T-cell (primary cell): Measurements from ENCODE around the gene DLX4. TPM values are rescaled to one million over a fixed set of nuclear protein-coding genes. Genes with fewer than 3 reads are reported as not detected.
A peak's percentile ranks its signal among the peaks of the same experiment; 100 is the strongest.

Source experiments
- ATAC-seq, 4 experiments: fragments of 200-7000 bp in 3 of 4; fragments of 150-1000 bp in 1 of 4; cut with Tn5 transposase; replicated peaks in 1 of 4; 1 replicate in 3 of 4; 2 replicates in 1 of 4; pipeline ENCODE4 v1.10.0; 2021; ENCODE audit warnings: moderate library complexity in 3 of 4, mild to moderate bottlenecking in 2 of 4, moderate number of reproducible peaks in 1 of 4
- CTCF ChIA-PET, 2 donors: fragments of 300-600 bp; sonication (Branson Sonifier 250); formaldehyde crosslinking; loops; one replicate each; lab custom pipeline; 2022; ENCODE audit warnings: antibody characterized with exemption in 2 of 2; lab: Charles Lee
- POLR2A ChIA-PET, 2 donors: fragments of 300-600 bp; sonication (Branson Sonifier 250); formaldehyde crosslinking; loops; one replicate each; lab custom pipeline; 2022; ENCODE audit warnings: antibody characterized with exemption in 2 of 2; lab: Charles Lee
- DNase-seq, 35 experiments: peaks; one replicate each; pipeline versions ENCODE4 v3.0.0 to v3.0.0-alpha.2; 2013 to 2023
- H3K27ac ChIP-seq: one replicate; pipeline ENCODE4 v1.5.1; 2013; ENCODE audit warnings: low read length
- H3K27me3 ChIP-seq, 2 experiments: replicated peaks in 1 of 2; 1 replicate in 1 of 2; 2 replicates in 1 of 2; pipeline versions ENCODE4 v1.6.1 to v1.7.0; 2013; ENCODE audit warnings: low read length in 1 of 2, mixed read lengths in 1 of 2; ENCODE audit not compliant: control insufficient read depth in 2 of 2, insufficient read depth in 2 of 2; ENCODE audit errors: extremely low read depth in 1 of 2
- H3K36me3 ChIP-seq, 2 donors: 1 replicate in 1 of 2; 2 replicates in 1 of 2; pipeline versions ENCODE4 v1.6.1 to v1.7.0; 2013; ENCODE audit warnings: low read length in 1 of 2; ENCODE audit not compliant: control insufficient read depth in 2 of 2, insufficient read depth in 1 of 2; ENCODE audit errors: extremely low read depth in 1 of 2
- H3K4me1 ChIP-seq, 2 experiments: 1 replicate in 1 of 2; 2 replicates in 1 of 2; pipeline versions ENCODE4 v1.6.1 to v1.7.0; 2013; ENCODE audit warnings: low read length in 2 of 2, mixed read lengths in 1 of 2; ENCODE audit not compliant: insufficient read depth in 2 of 2, control insufficient read depth in 1 of 2; ENCODE audit errors: extremely low read depth in 1 of 2
- H3K4me3 ChIP-seq, 2 donors: 1 replicate in 1 of 2; 2 replicates in 1 of 2; pipeline versions ENCODE4 v1.5.1 to v1.7.0; 2013; ENCODE audit warnings: mild to moderate bottlenecking in 2 of 2, low read length in 1 of 2, moderate library complexity in 1 of 2; ENCODE audit not compliant: control insufficient read depth in 1 of 2; ENCODE audit errors: extremely low read depth in 1 of 2
- H3K9me3 ChIP-seq: 2 replicates; pipeline ENCODE4 v1.7.0; 2013
- H3K27ac Mint-ChIP-seq, 2 donors: one replicate each; pipeline ENCODE4 v1.8.0; 2020 to 2021; ENCODE audit warnings: mild to moderate bottlenecking in 2 of 2, mixed read lengths in 2 of 2
- H3K27me3 Mint-ChIP-seq, 2 donors: one replicate each; pipeline ENCODE4 v1.8.0; 2021 to 2022; ENCODE audit warnings: mixed read lengths in 2 of 2
- H3K36me3 Mint-ChIP-seq: one replicate; pipeline ENCODE4 v1.8.0; 2021; ENCODE audit warnings: mixed read lengths
- H3K4me1 Mint-ChIP-seq, 3 donors: one replicate each; pipeline ENCODE4 v1.8.0; 2020 to 2022; ENCODE audit warnings: mixed read lengths in 3 of 3, mild to moderate bottlenecking in 1 of 3
- H3K4me3 Mint-ChIP-seq, 3 donors: one replicate each; pipeline ENCODE4 v1.8.0; 2020 to 2022; ENCODE audit warnings: mild to moderate bottlenecking in 3 of 3, mixed read lengths in 3 of 3, moderate library complexity in 3 of 3
- H3K9me3 Mint-ChIP-seq, 3 donors: one replicate each; pipeline ENCODE4 v1.8.0; 2020 to 2022; ENCODE audit warnings: mixed read lengths in 3 of 3
- WGBS: methylation state at CpG from one replicate; pipeline ENCODE4 v1.1.5; 2013; ENCODE audit warnings: missing lambda C conversion rate; ENCODE audit not compliant: insufficient coverage; 5-methylcytosine and 5-hydroxymethylcytosine counted together
- total RNA-seq, 35 experiments: library from RNA in 6 of 35; stranded (reverse) in 6 of 35; fragments of 120-200 nt in 1 of 35; gene quantifications; one replicate each; pipeline versions ENCODE4 v1.2.1 to v1.2.4 and lab custom pipeline; 2013 to 2026

Gene DLX4
- total RNA-seq, 5 donors from 2014 or later (not counting 1 experiment from before 2014, with no cell fraction given) = 0.30 to 1.2 (median 0.79) TPM

- no peak overlapping the region for H3K4me3 Mint-ChIP-seq
- DNase-seq = no peak
Measured at GRCh38 chr17:49998836-49999511, 30.0 kb downstream of the DLX4 start.

GRCh38 chr17:50003911-50004310 is 34.9 kb downstream of the DLX4 start:
- H3K4me1 ChIP-seq = no peaks in the 10 kb centered on the region
- Mint-ChIP-seq H3K27ac (no peak overlapping the region), H3K9me3 (peaks cover 0 to 3% (median 0%) of the 10 kb centered on the region in 3 donors), H3K27me3 (peaks cover 41 to 54% of the 10 kb centered on the region in 2 donors), H3K4me3 (no peak overlapping the region), H3K4me1 (no peaks in the 10 kb centered on the region), H3K36me3 (no peaks in the 10 kb centered on the region)
- H3K27ac ChIP-seq = no peak overlapping the region
- CTCF ChIA-PET = interaction anchor here in 1 of 2 donors (0.6 kb wide), 1 partner anchor 287 kb away, joined by 3 read pairs; no protein-coding TSS in a partner anchor
- DNase-seq (no peak), ATAC-seq (no peak)
- no peaks in the 10 kb centered on the region for H3K9me3 ChIP-seq
- H3K27me3 ChIP-seq = peaks cover 22 to 42% of the 10 kb centered on the region in 2 experiments
- no peaks in the 10 kb centered on the region for H3K36me3 ChIP-seq
- H3K4me3 ChIP-seq = no peak overlapping the region
- no CpG with 5 or more reads among the region's 4 CpGs for WGBS
- POLR2A ChIA-PET = no interaction called here

More at GRCh38 chr17:49998836-49999511, 30.0 kb downstream of the DLX4 start:
- no peak overlapping the region for H3K27ac ChIP-seq
- no peaks in the 10 kb centered on the region for H3K36me3 ChIP-seq
- ChIA-PET POLR2A (no interaction called here), CTCF (interaction anchor here (0.6 to 4.3 kb wide), 17 partner anchors 11 to 1326 kb away, joined by 3 to 33 read pairs (median 5); partner anchors contain the start of gene PHB1 (in 1 of the 2))
- Mint-ChIP-seq H3K36me3 (no peaks in the 10 kb centered on the region), H3K27ac (peak overlapping the region in 1 of 2 donors; percentile 29), H3K4me1 (peaks cover 24 to 37% (median 25%) of the 10 kb centered on the region in 3 donors), H3K27me3 (peaks cover 47 to 81% of the 10 kb centered on the region in 2 donors), H3K9me3 (no peaks in the 10 kb centered on the region)
- H3K4me3 ChIP-seq = no peak overlapping the region
- no peaks in the 10 kb centered on the region for H3K9me3 ChIP-seq
- peaks cover 25 to 76% of the 10 kb centered on the region in 2 experiments for H3K27me3 ChIP-seq
- WGBS = 19% methylated on average over 4 of the region's 11 CpGs
- ATAC-seq = no peak
- H3K4me1 ChIP-seq = peaks cover 3 to 37% of the 10 kb centered on the region in 2 experiments

GRCh38 chr17:50009282-50009681 is 40.3 kb downstream of the DLX4 start:
- Histone ChIP-seq H3K4me1 (no peaks in the 10 kb centered on the region), H3K4me3 (no peak overlapping the region), H3K27ac (no peak overlapping the region), H3K36me3 (no peaks in the 10 kb centered on the region), H3K27me3 (peaks cover 8 to 21% of the 10 kb centered on the region in 2 experiments), H3K9me3 (peaks cover 2% of the 10 kb centered on the region)
- DNase-seq (no peak), ATAC-seq (no peak)
- Mint-ChIP-seq H3K9me3 (peaks cover 0 to 34% (median 16%) of the 10 kb centered on the region in 3 donors), H3K36me3 (peaks cover 6% of the 10 kb centered on the region), H3K4me3 (no peak overlapping the region), H3K4me1 (no peaks in the 10 kb centered on the region), H3K27ac (no peak overlapping the region), H3K27me3 (peaks cover 35 to 46% of the 10 kb centered on the region in 2 donors)
- ChIA-PET POLR2A (no interaction called here), CTCF (interaction anchor here (0.7 to 1.0 kb wide), 2 partner anchors 11 to 19 kb away, joined by 3 read pairs; no protein-coding TSS in a partner anchor)
- WGBS = 63% methylated on average over 1 of the region's 2 CpGs

GRCh38 chr17:50013079-50013478 is 44.1 kb downstream of the DLX4 start:
- Mint-ChIP-seq H3K4me1 (no peaks in the 10 kb centered on the region), H3K27me3 (peaks cover 28 to 36% of the 10 kb centered on the region in 2 donors), H3K4me3 (no peak overlapping the region), H3K27ac (no peak overlapping the region), H3K9me3 (peaks cover 7 to 43% (median 23%) of the 10 kb centered on the region in 3 donors), H3K36me3 (peaks cover 9% of the 10 kb centered on the region)
- peaks cover 4 to 23% of the 10 kb centered on the region in 2 experiments for H3K27me3 ChIP-seq
- ChIA-PET CTCF (no interaction called here), POLR2A (no interaction called here)
- H3K36me3 ChIP-seq = no peaks in the 10 kb centered on the region
- 70% methylated on average over 2 of the region's 2 CpGs for WGBS
- H3K9me3 ChIP-seq = peaks cover 2% of the 10 kb centered on the region
- H3K4me1 ChIP-seq = no peaks in the 10 kb centered on the region
- no peak for ATAC-seq
- DNase-seq = no peak
- H3K4me3 ChIP-seq = no peak overlapping the region
- no peak overlapping the region for H3K27ac ChIP-seq

- H3K27me3 ChIP-seq = peaks cover 3 to 28% of the 10 kb centered on the region in 2 experiments
- DNase-seq (no peak), ATAC-seq (no peak)
- H3K4me1 ChIP-seq = no peaks in the 10 kb centered on the region
- Mint-ChIP-seq H3K4me1 (no peaks in the 10 kb centered on the region), H3K9me3 (peaks cover 7 to 33% (median 21%) of the 10 kb centered on the region in 3 donors), H3K27ac (no peak overlapping the region), H3K36me3 (peaks cover 9% of the 10 kb centered on the region), H3K27me3 (peaks cover 24 to 32% of the 10 kb centered on the region in 2 donors), H3K4me3 (no peak overlapping the region)
- peaks cover 2% of the 10 kb centered on the region for H3K9me3 ChIP-seq
- no peaks in the 10 kb centered on the region for H3K36me3 ChIP-seq
- POLR2A ChIA-PET = no interaction called here
- H3K27ac ChIP-seq = no peak overlapping the region
- CTCF ChIA-PET = interaction anchor here in 1 of 2 donors (0.6 kb wide), 1 partner anchor 138 kb away, joined by 6 read pairs; no protein-coding TSS in a partner anchor
- no peak overlapping the region for H3K4me3 ChIP-seq
- WGBS = no CpG with 5 or more reads among the region's 1 CpG
Measured at GRCh38 chr17:50014471-50015088, 45.6 kb downstream of the DLX4 start.

GRCh38 chr17:50015146-50015545 is 46.2 kb downstream of the DLX4 start:
- Histone ChIP-seq H3K36me3 (no peaks in the 10 kb centered on the region), H3K9me3 (peaks cover 2% of the 10 kb centered on the region), H3K4me1 (no peaks in the 10 kb centered on the region), H3K4me3 (no peak overlapping the region), H3K27ac (no peak overlapping the region), H3K27me3 (peaks cover 3 to 31% of the 10 kb centered on the region in 2 experiments)
- no peak for DNase-seq
- H3K27me3 Mint-ChIP-seq = peaks cover 23 to 28% of the 10 kb centered on the region in 2 donors
- POLR2A ChIA-PET = no interaction called here
- H3K4me1 Mint-ChIP-seq = no peaks in the 10 kb centered on the region
- 80% methylated on average over 2 of the region's 2 CpGs for WGBS
- peaks cover 7 to 33% (median 21%) of the 10 kb centered on the region in 3 donors for H3K9me3 Mint-ChIP-seq
- CTCF ChIA-PET = interaction anchor here in 1 of 2 donors (0.6 kb wide), 1 partner anchor 139 kb away, joined by 6 read pairs; no protein-coding TSS in a partner anchor
- H3K36me3 Mint-ChIP-seq = peaks cover 9% of the 10 kb centered on the region
- H3K27ac Mint-ChIP-seq = no peak overlapping the region
- no peak overlapping the region for H3K4me3 Mint-ChIP-seq
- ATAC-seq = no peak
